ENCODE data around the gene METTL25B.
A peak's percentile ranks its signal among the peaks of the same experiment; 100 is the strongest.
"Not testable (repeated sequence)": the region's sequence is repeated elsewhere in the genome, so short reads cannot be mapped to it uniquely, and the experiment has no call there.

Gene METTL25B

DNA sequence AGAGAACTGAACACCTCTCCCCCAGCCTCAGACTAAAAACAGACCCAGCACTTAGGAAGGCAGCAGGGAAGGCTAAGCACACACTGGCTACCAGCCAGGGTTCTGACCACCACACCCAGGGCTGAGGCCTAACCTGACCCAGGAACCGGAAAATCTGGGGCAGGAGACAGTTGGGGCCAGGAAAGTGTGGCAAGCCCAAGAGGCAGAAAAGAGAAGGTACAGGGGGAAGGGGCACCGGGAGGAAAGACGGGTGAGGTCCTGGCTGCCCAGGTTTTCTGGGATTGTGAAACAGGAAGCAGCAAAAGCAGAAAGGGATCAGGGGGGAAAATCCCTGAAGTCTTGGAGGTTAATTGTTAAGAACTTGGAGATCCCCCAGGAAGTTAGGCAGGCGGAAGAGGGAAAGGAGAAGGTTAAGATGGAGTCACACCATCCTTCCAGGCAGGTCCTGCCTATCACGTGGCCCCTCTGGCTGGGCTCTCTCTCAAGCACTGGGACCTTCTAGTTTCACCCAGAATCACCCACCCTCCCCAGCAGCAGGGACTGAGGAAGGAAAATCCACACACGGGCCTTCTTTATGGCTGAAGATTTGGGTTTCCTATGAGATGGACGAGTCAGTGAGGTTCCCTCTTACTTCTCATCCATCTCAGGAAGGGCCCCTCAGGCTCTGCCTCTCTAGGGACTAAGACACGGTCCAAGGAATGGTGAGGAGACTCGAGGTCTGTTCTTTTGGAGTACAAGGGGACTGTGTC, 20.6 kb downstream of the METTL25B start:
- DNase-seq (ENCODE audit: low read depth), result no peak

DNA sequence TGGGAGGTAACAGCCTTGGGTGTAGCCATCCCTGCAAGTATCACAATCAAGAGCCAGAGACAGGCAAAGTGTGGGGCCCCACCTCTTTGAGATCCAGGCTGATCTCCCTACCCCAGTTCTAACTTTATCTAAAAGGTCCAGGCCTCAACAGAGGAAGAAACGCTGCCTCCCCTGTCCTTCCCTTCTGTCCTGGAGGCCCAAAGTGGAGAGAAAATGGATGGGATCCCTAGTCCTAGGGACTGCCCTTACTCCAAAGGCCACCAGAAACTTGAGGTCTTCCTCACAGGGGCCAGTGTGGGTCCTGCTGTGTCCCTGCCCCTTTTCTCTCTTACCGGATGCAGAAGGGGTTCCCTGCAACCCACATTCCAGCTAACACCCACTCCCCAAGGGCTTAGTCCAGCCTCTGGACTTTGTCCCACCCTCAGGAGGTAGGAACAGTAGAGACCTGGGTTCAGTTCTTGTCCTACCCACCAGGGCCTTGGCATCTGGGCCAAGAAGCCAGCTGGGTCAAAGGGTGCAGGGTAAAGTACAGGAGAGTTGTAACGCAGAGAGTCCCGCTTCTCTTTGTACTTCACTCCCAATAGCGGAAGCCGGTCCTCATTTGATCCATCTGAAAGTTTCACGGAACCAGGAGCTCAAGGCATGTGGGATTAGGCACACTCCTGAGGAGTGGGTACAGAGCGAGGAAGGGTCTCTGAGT, 21.3 kb downstream of the METTL25B start:
- no peak for DNase-seq (ENCODE audit: low read depth)

DNA sequence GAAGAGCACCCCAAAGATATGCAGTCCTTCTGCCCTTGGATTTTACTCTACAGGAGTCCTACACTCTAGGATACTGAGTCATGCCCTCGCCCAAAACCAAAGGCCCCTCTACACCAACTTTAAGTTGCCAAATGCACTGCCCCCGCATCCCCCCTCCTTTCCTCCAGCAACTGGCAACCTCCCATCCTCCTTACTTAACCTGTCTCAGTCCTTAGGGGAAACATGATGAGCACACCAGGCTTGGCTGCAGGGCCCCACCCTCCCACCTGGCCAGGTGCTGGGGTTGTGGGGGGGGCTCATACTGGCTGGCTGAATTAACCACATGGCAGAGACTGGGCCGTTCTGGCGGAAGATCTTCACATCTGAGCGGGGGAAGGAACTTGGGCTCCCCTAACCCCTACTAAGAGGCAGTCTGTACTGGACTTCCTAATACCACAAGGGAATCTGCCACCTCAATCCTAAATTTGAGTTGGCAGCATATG, 22.0 kb downstream of the METTL25B start:
- DNase-seq (ENCODE audit: low read depth), result peak; percentile 47

DNA sequence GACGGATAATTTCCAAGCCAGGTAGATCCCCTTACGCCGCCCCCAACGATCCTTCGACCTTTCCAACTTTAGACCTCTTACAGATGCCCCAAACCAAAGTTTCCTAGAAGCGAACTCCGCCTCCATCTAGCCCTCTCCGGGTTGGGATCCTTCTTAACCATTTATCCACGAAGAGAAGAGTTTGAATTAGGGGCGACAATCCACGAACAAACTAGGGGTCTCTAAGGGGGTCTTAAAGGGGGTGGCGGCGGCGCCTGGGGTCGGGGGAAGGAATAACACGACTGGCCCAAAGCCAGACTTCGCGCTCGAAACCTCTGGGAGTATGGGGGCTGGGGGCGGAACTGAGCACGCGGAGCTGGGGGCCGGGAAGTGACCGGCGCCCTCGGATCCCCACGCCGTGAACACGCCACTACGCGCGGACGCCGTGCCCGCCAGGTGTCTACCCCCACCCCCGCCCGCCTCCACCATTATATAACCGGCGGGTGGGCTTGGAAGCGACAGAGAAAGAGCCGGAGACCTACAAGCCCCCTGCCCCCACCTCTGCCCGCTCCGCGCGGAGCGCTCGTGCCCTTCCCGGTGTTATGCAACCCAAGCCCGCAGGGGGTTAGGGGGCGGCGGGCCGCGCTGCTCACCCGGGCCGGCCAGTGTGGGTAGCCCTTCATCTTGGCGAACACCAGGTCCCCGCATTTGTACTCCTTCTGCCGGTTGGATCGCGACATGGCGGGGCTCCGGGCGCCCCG, 22.6 kb downstream of the METTL25B start:
- DNase-seq (ENCODE audit: low read depth), result no peak

DNA sequence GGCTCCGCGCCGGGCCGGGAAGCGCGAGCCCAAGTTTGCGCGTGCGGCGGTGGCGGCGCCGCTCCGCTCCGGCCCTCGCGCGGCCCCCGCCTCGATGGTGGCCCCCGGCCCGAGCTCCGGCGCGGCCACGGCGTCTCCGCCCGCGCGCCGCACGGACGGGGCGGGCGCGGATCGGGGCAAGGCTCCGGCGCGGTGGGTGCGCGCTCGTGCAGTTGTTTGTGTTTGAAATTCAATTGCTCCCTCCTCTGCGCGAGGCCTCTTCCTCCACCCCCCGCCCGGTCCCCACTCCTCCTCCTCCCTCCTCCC, 23.1 kb downstream of the METTL25B start, which contains the start of gene HDGF:
Gene HDGF (minus strand): TSS at position 225 of the 306 bp plus-strand sequence. CDS start 246 bp downstream, outside the sequence.
- DNase-seq (ENCODE audit: low read depth), result no peak

DNA sequence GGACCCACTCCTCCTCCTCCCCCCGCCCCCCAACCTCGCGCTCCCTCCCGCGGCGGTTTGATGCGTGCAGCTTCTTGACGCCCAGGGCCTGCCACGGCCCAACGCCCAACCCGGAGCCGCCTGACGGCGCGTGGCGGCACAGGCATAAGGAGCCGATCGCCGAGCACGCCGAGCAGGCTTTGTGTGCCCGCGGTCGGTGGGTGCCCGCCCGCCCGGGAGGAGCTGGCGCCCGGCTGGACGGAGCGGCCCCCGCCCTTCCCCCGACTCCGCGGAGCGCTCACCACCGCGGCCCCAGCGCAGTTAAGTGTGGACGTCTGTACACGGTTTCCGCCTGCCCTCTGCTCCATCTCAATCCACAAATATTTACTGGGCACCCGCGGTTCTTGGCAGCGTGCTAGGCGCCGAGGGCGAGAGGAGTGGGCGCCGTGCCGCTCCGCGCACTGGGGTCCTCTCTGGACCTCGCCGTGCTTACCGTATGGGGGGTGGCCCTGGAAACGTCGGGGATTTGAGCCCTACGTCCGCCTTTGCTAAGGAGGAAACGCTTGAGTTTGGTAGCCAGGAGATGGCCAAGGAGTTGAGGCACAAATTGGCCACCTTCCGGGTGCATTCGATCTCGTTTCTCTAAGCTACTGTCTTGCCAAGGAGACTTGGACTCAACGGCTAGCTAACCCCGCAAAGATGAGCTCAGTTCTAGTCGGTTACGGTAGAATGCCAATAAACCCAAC, 23.6 kb downstream of the METTL25B start:
- DNase-seq (ENCODE audit: low read depth), result peak; percentile 97

DNA sequence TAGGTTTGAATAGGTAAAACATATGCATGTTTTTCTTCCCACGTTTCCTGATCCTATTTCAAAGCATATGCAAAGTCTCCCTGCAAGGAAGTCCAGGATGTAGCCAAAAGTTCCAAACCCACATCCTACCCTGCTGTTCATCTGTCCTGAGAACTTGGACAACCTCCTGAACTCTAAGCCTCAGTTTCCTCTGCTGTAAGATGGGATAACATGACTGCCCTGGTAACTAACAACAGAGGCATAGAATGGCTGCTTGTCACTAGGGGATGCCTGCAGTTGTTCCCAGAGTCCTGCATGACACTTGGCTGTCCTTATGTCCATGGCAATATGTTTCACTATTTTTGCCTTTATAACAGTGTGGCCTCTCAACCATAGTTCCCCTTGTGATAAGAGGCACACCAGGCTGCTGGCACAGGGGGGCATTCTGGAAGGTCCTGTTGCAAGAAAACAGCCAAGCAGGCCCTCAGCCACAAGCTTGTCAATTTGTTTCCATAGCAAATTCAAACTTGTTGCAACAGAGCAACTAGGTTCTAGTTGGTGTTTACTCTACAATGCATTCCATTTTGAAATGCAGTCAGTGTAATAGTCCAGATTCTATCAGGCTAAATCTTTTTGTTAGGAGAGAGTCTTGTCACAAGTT, 24.7 kb downstream of the METTL25B start:
- DNase-seq (ENCODE audit: low read depth), result no peak

DNA sequence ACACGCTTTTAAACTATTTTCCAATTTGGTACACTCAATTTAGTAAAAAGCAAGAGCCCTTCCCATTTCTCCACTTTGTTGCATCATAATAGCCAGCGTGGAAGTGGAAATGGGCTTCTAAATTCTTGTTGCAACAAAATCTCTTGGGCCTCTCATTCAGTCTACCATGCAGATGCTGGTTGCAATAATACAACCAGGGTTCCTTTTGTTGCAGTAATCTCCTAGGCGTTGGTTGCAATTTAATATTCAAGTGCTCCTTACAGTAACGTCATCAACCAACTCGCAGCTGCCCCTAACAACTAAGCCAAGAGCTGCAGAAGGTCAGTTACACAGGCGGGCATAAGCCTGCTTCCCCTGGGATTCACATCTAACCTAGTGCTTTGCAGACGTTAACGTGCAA, 25.9 kb downstream of the METTL25B start:
- no peak for DNase-seq (ENCODE audit: low read depth)

DNA sequence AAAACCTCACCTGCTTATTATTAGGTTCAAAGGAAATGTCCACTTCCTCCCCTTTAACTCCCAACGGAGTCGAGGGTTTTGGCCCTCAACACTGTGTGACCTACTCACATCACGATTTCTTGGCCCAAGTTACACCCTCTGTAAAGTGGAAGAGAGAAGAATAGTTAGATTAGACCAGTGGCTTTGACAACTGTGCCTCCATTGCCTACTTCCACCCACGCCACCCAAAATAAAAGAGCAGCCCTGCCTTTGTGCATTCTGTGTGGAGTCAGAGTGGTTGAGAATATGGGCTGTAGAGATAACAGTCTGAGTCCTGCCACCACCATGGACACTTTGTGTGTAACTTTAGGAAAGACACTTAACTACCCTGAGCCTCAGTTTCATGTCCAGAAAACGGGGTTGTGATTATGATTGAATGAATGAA, 27.3 kb downstream of the METTL25B start:
- DNase-seq (ENCODE audit: low read depth), result no peak

DNA sequence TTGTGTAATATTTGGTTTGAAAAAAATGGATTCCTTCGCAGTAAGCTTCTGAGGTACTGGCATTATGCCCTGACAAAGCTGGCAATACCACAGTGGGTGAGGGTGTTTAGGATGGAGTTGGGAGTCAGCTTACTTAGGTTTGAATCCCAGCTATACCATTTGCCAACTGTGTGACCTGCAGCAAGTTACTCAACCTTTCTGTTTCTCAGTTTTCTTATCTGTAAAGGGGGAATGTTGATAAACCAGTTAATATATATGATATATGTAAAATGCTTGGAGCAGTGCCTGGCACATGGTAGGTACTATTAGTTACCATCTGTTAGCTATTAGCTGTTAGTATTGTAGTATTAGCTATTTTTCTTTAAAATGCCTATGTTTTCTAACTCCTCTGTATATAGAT, 28.1 kb downstream of the METTL25B start:
- DNase-seq (ENCODE audit: low read depth), result no peak

DNA sequence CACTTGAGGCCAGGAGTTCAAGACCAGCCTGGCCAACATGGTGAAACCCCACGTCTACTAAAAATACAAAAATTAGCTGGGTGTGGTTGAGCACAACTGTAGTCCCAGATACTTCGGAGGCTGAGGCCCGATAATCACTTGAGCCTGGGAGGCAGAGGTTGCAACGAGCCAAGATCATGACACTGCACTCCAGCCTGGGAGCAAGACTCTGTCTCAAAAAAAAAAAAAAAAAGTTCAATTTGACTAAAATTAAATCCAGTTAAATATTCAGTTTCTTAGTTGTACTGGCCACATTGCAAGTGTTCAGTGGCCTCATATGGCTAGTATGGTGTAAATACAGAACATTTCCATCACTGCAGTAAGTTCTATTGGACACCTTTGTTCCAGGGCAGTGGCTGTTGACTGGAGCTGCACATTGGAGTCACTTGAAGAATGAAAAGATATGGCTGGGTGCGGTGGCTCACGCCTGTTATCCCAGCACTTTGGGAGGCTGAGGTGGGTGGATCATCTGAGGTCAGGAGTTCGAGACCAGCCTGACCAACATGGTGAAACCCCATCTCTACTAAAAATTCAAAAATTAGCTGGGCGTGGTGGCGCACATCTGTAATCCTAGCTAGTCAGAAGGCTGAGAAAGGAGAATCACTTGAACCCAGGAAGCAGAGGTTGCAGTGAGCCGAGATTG, 29.4 kb downstream of the METTL25B start:
- DNase-seq (ENCODE audit: low read depth), result not testable (repeated sequence)

DNA sequence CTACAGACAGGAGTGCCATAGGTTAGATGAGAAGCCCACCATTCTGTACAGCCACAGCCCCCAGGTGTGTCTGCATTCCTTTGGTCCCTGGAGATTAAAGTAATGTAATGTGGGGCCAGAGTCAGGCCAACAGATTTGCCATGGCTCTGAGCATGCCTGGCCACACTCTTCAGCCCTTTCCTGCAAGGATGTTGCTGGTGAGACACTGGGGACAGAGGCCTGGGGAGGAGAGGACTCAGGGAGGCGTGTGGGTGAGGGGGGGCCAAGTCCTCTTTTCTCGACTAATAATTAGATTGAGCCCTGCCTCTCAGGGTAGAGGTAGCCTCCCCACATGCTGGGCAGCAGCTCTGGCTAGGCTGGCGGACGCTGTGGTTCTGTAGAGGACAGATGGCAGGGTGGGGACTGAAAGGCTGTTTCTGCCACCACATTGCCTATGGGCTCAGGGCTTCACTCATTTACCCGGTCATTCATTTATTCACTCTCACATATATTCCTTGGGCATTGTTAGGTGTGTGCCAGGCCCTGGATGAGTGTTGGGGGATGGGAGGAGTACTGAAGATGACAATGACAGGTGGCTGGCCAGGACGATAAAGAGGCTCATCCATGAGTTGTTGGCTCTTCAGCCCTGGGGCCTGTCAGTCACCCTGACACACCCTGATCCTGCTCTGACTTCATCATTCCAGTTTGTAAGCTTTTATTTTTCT, 32.0 kb downstream of the METTL25B start:
- no peak for DNase-seq (ENCODE audit: low read depth)

DNA sequence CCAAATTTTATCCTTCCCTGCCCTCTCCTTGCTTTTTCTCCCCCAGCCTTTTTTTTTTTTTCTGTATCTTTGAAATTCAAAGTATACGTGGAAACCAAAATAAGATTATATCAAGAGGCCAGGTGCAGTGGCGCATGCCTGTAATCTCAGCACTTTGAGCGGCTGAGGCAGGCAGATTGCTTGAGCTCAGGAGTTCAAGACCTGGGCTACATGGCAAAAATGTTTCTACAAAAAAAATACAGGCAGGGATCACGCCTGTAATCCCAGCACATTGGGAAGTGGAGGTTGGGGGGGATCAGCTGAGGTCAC, 32.5 kb downstream of the METTL25B start:
- DNase-seq (ENCODE audit: low read depth), result no peak

DNA sequence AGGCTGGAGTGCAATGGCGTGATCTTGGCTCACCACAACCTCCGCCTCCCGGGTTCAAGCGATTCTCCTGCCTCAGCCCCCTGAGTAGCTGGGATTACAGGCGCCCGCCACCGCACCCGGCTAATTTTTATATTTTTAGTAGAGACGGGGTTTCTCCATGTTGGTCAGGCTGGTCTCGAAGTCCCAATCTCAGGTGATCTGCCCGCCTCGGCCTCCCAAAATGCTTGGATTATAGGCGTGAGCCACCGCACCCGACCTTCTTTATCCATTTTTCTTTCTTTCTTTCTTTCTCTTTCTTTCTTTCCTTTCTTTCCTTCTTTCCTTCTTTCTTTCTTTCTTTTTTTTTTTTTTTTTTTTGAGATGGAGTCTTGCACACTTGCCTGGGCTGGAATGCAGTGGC, 36.9 kb downstream of the METTL25B start:
- not testable (repeated sequence) for DNase-seq (ENCODE audit: low read depth)

DNA sequence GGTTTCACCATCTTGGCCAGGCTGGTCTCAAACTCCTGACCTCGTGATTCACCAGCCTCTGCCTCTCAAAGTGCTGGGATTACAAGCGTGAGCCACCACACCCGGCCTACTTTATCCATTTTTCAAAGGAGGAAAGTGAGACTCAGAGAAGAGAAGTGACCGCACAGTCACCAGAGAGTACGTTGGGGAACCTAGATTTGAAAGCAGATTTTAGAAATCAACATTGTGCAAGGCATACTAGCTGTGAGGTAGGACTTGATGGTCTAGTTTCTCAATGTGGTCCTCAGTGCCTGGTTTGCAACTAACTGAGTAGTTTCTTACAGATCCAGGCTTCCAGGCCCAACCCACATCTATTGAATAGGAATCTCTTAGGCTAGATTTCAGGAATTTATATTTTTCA, 37.4 kb downstream of the METTL25B start:
- DNase-seq (ENCODE audit: low read depth), result no peak

DNA sequence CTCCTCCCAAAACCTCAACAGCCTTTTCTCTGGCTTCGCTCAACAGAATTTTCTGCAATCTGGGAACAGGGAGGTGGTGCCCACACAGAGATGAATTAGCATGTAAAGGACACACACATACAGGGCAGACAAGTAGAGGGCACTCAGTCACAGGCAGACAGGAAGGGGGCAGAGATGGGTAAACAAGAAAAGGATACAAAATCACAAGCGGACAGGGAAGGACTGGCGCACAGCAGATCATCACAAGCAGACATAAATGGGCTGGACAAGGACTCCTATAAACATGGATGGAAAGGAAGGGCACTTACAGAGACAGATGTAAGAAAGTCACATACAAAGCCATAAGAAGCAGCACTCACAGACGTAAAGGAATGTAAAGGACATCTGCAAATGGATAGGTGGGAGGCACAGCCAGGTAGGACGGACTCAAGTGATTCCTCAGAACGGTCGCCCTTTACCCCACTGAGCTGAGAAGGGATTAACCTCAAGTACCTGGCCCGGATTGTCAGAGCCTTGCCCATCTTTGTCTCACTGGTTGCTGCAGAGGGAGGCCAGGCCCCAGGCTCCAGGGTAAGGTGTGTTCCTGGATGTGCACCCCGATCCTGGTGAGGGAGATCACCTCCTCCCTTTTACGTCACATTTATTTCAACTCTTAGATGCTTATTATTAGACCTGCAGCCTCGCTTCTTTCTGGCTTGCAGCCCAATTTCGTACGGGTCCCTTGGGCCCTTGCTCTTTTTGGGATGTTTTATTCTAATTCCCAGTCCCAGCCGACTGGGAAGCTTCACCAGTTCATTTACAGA, 38.2 kb downstream of the METTL25B start:
- DNase-seq (ENCODE audit: low read depth), result no peak

DNA sequence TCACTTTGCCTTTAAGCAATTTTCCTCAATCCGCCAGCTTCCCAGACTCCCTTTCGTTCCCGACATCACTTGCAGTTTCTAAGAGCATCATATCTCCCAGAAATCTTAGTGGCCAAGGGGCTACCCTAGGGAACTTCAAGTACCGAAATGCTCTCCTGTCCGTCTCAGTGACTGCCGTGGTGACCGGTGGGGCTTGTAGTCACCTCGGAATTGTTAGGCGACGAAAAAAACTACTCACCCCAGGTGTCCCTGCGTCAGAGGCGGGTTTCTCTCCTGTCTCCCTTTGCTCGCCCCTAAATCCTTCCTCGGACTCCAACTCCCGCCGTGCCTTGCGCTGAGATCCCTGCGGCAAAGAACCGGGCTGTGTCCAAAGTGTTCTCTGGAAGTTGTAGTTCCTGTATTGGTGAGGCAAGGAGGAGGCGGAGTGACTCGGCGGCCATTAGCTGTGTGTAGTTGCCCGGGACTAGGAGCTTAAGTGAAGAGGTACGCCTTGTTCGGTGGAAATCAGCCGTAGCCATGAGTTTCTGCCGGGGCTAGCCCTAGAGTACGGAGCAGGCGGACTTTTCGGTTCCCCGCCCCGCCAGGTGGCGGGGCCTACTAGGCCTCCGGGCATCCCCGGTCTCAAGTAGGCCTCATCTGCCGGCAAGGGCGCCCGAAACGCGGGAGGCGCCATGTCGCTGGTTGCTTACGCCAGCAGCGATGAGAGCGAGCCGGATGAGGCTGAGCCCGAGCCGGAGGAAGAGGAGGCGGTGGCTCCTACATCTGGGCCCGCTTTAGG, 39.0 kb downstream of the METTL25B start, which contains the start of gene PRCC:
Gene PRCC (plus strand): TSS at position 435 of the 778 bp plus-strand sequence. CDS start 237 bp downstream, at position 672.
- peak; percentile 97 for DNase-seq (ENCODE audit: low read depth)

DNA sequence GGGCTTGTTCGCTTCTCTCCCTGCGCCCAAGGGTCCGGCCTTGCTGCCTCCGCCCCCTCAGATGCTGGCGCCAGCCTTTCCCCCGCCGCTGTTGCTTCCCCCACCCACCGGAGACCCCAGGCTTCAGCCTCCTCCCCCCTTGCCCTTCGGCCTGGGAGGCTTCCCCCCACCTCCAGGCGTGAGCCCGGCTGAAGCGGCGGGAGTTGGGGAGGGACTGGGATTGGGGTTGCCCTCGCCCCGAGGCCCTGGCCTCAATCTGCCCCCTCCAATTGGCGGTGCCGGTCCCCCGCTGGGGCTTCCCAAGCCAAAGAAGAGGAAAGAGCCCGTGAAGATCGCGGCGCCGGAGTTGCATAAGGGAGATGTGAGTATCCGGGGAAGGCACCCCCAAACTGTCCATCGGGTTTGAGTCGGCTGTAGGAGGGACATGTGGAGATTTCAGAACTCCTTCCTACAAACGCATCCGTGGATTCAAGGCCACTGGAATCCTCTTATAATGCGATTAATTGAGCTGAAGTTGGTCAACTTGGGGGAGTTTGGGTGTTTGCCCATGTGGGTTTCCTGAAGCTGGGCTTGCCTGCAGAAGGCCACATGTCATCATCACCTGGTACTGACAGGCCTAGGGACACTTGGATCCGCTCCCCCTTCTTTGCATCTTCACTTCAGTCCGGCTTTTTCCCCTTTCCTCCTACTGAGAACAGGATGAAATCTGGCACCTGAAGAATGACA, 39.8 kb downstream of the METTL25B start:
- no peak for DNase-seq (ENCODE audit: low read depth)

All from stimulated activated CD4-positive, alpha-beta T cell treated with anti-CD3 and anti-CD28 coated beads, Interleukin-2, amount 100 ng/mL, for 4 hours (primary cell).